Measurements from ENCODE around the gene CALHM5. TPM values are rescaled to one million over a fixed set of nuclear protein-coding genes. Genes with fewer than 3 reads are reported as not detected.

Gene CALHM5
- total and polyA plus RNA-seq, 9 of the 15 experiments (the other 6 are each of a cell fraction or from before 2014, with no cell fraction given), result under 0.01 to 0.05 (median 0.02) TPM; not detected in 2

- TF ChIP-seq NR4A1 (CRISPR knock-in tag; IDR thresholded peaks at IDR 0.05) (no peak), NR4A1 (tag; IDR thresholded peaks at IDR 0.05) (no peak), BRCA1 (IDR thresholded peaks at IDR 0.05) (no peak), BRCA1 (CRISPR knock-in tag; IDR thresholded peaks at IDR 0.05) (no peak), PHB2 (IDR thresholded peaks at IDR 0.05; ENCODE audit: low read depth) (no peak), RAD51 (IDR thresholded peaks at IDR 0.05; ENCODE audit: borderline replicate concordance, low read depth) (no peak), RFX5 (IDR thresholded peaks at IDR 0.05; ENCODE audit: low read depth, low read length) (no peak), MITF (IDR thresholded peaks at IDR 0.05) (no peak), GATAD2B (IDR thresholded peaks at IDR 0.05; ENCODE audit: borderline replicate concordance) (peak; percentile 46; the same call in 1 of the 2 replicates), NCOA4 (IDR thresholded peaks at IDR 0.05; ENCODE audit: partially characterized antibody) (no peak), KLF6 (CRISPR knock-in tag; IDR thresholded peaks at IDR 0.05; ENCODE audit: borderline replicate concordance) (no peak), TEAD2 (tag; IDR thresholded peaks at IDR 0.05) (peak; percentile 68; the same call in 1 of the 2 replicates), TBP (optimal IDR thresholded peaks at IDR 0.05; ENCODE audit: low read depth, low read length) (no peak), ZNF224 (CRISPR knock-in tag; IDR thresholded peaks at IDR 0.05) (no peak), ARID2 (IDR thresholded peaks at IDR 0.05) (no peak), HIVEP1 (CRISPR knock-in tag; IDR thresholded peaks at IDR 0.05) (no peak), ZNF75A (CRISPR knock-in tag; IDR thresholded peaks at IDR 0.05) (no peak), JUND (IDR thresholded peaks at IDR 0.05; ENCODE audit: borderline replicate concordance, low read depth, low read length) (peak; percentile 68), JUND (tag; IDR thresholded peaks at IDR 0.05; ENCODE audit: borderline replicate concordance, low read depth, low read length) (peak; percentile 74; the same call in 1 of the 3 replicates), FOXK1 (CRISPR knock-in tag; IDR thresholded peaks at IDR 0.05; ENCODE audit: borderline replicate concordance) (no peak), ZFP36 (IDR thresholded peaks at IDR 0.05; ENCODE audit: low read depth, low read length, partially characterized antibody) (no peak), BDP1 (IDR thresholded peaks at IDR 0.05; ENCODE audit: insufficient read depth, insufficient read length) (no peak), HDAC2 (IDR thresholded peaks at IDR 0.05) (peak; percentile 41; the same call in 1 of the 2 replicates), YBX1 (IDR thresholded peaks at IDR 0.05) (no peak), ATF4 (CRISPR knock-in tag; IDR thresholded peaks at IDR 0.05) (no peak), ZNF280B (CRISPR knock-in tag; IDR thresholded peaks at IDR 0.05) (no peak), ZNF586 (CRISPR knock-in tag; conservative IDR thresholded peaks at IDR 0.05) (no peak), MAX (CRISPR knock-in tag; IDR thresholded peaks at IDR 0.05) (no peak), XRCC5 (IDR thresholded peaks at IDR 0.05; ENCODE audit: low read depth, low read length) (no peak)
Observed at GRCh38 chr6:116511424-116512110, at the start of gene CALHM5 (continued).
